B cell (primary cell): Measurements from ENCODE around the gene KLF12. TPM values are rescaled to one million over a fixed set of nuclear protein-coding genes. Genes with fewer than 3 reads are reported as not detected.

Experiments used
- ATAC-seq: fragments of 200-7000 bp; cut with Tn5 transposase; one replicate; pipeline ENCODE4 v1.10.0; 2021; ENCODE audit warnings: low read depth, mild to moderate bottlenecking, moderate number of reproducible peaks, moderate library complexity
- CTCF ChIA-PET: fragments of 350-600 bp; sonication (Branson Sonifier 250); formaldehyde crosslinking; loops from one replicate; lab custom pipeline; 2021; ENCODE audit warnings: antibody characterized with exemption, inconsistent platforms; lab: Charles Lee
- POLR2A ChIA-PET: fragments of 350-600 bp; sonication (Branson Sonifier 250); formaldehyde crosslinking; loops from one replicate; lab custom pipeline; 2021; ENCODE audit warnings: antibody characterized with exemption; lab: Charles Lee
- DNase-seq: peaks from one replicate; pipeline ENCODE4 v3.0.0; 2013
- H2AFZ ChIP-seq: 2 replicates; pipeline ENCODE4 v1.6.1; 2012; ENCODE audit warnings: mild to moderate bottlenecking, low read depth, low read length; ENCODE audit not compliant: insufficient read depth, poor library complexity, severe bottlenecking
- H3K27ac ChIP-seq, 2 donors: 1 replicate in 1 of 2; 2 replicates in 1 of 2; pipeline ENCODE4 v1.5.1; 2012 to 2013; ENCODE audit warnings: low read length in 2 of 2, mild to moderate bottlenecking in 2 of 2, moderate library complexity in 1 of 2
- H3K27me3 ChIP-seq, 4 experiments: fragments of 200-600 bp in 1 of 4; sonication (generic) in 1 of 4; replicated peaks in 1 of 4; 1 replicate in 2 of 4; 2 replicates in 2 of 4; pipeline versions ENCODE4 v1.6.1 to v1.7.0; 2013 to 2016; ENCODE audit warnings: low read length in 3 of 4, mild to moderate bottlenecking in 2 of 4, mixed read lengths in 1 of 4, moderate library complexity in 1 of 4; ENCODE audit not compliant: insufficient read depth in 4 of 4, control insufficient read depth in 3 of 4; ENCODE audit errors: control extremely low read depth in 1 of 4
- H3K36me3 ChIP-seq, 2 experiments: replicated peaks in 1 of 2; 1 replicate in 1 of 2; 2 replicates in 1 of 2; pipeline versions ENCODE4 v1.6.1 to v1.7.1; 2013; ENCODE audit warnings: low read length in 1 of 2; ENCODE audit not compliant: insufficient read depth in 2 of 2, control insufficient read depth in 1 of 2; ENCODE audit errors: control extremely low read depth in 1 of 2, extremely low read depth in 1 of 2
- H3K4me1 ChIP-seq, 2 donors: fragments of 200-600 bp in 1 of 2; sonication (generic) in 1 of 2; 1 replicate in 1 of 2; 2 replicates in 1 of 2; pipeline versions ENCODE4 v1.5.1 to v1.6.1; 2013 to 2017; ENCODE audit warnings: low read length in 2 of 2; ENCODE audit not compliant: control insufficient read depth in 2 of 2, insufficient read depth in 2 of 2
- H3K4me2 ChIP-seq: replicated peaks from 2 replicates; pipeline ENCODE3; 2012; ENCODE audit warnings: mild to moderate bottlenecking, low read depth, low read length; ENCODE audit not compliant: poor library complexity, severe bottlenecking
- H3K4me3 ChIP-seq, 5 experiments: fragments of 200-600 bp in 1 of 5; sonication (generic) in 1 of 5; 1 replicate in 3 of 5; 2 replicates in 2 of 5; pipeline versions ENCODE4 v1.5.1 to v1.7.0; 2011 to 2016; ENCODE audit warnings: low read length in 4 of 5, mild to moderate bottlenecking in 4 of 5, low read depth in 2 of 5, control low read depth in 1 of 5, moderate library complexity in 1 of 5; ENCODE audit not compliant: insufficient read depth in 1 of 5; ENCODE audit errors: control extremely low read depth in 1 of 5, extremely low read depth in 1 of 5
- H3K79me2 ChIP-seq: fragments of 200-600 bp; sonication (generic); one replicate; pipeline ENCODE4 v1.6.0; 2016; ENCODE audit warnings: low read length; ENCODE audit not compliant: control insufficient read depth, insufficient read depth
- H3K9ac ChIP-seq: fragments of 200-600 bp; sonication (generic); 2 replicates; pipeline ENCODE4 v1.6.1; 2017; ENCODE audit warnings: mild to moderate bottlenecking, low read length, moderate library complexity
- H3K9me3 ChIP-seq, 3 donors: one replicate each; pipeline versions ENCODE4 v1.6.1 to v1.7.1; 2013; ENCODE audit warnings: low read length in 2 of 3; ENCODE audit not compliant: control insufficient read depth in 2 of 3, insufficient read depth in 1 of 3; ENCODE audit errors: control extremely low read depth in 1 of 3
- H4K20me1 ChIP-seq: 2 replicates; pipeline ENCODE4 v1.6.0; 2012; ENCODE audit warnings: mild to moderate bottlenecking, low read length; ENCODE audit not compliant: insufficient read depth, control insufficient read depth, poor library complexity, severe bottlenecking
- H3K27ac Mint-ChIP-seq: one replicate; pipeline ENCODE4 v1.8.0; 2021; ENCODE audit warnings: mixed read lengths
- H3K27me3 Mint-ChIP-seq: one replicate; pipeline ENCODE4 v1.8.0; 2021; ENCODE audit warnings: mixed read lengths
- H3K4me1 Mint-ChIP-seq: one replicate; pipeline ENCODE4 v1.8.0; 2021; ENCODE audit warnings: mixed read lengths
- H3K4me3 Mint-ChIP-seq: one replicate; pipeline ENCODE4 v1.8.0; 2021; ENCODE audit warnings: mixed read lengths
- H3K9me3 Mint-ChIP-seq: one replicate; pipeline ENCODE4 v1.8.0; 2022; ENCODE audit warnings: mixed read lengths; ENCODE audit not compliant: insufficient read depth
- EZH2 ChIP-seq: IDR thresholded peaks from 2 replicates; pipeline ENCODE4 v1.6.1; 2012; ENCODE audit warnings: borderline replicate concordance, low read depth, mild to moderate bottlenecking, moderate library complexity, low read length; ENCODE audit not compliant: insufficient read depth, poor library complexity, severe bottlenecking
- WGBS: methylation state at CpG from one replicate; pipeline ENCODE4 v1.1.5; 2013; ENCODE audit warnings: missing lambda C conversion rate; ENCODE audit not compliant: insufficient coverage; 5-methylcytosine and 5-hydroxymethylcytosine counted together
- intact Hi-C: fragments of 100-400 bp; cut with micrococcal nuclease; formaldehyde crosslinking; loops from one replicate; pipeline ENCODE4 v1.10.0; 2022
- polyA plus RNA-seq: library from polyadenylated mRNA; depleted of rRNA; stranded (reverse); fragments of >200 nt; gene quantifications from 2 replicates; pipeline ENCODE4 v1.2.3, GENCODE V29; 2012
- total RNA-seq, 2 donors: library from RNA; stranded (reverse); fragments of 120-200 nt in 1 of 2; gene quantifications; 1 replicate in 1 of 2; 2 replicates in 1 of 2; pipeline versions ENCODE4 v1.2.3 to v1.2.4, GENCODE V29; 2013 to 2022
- TF ChIP-seq, protein P1 (sequence below): fragments of 200-600 bp; IDR thresholded peaks from one replicate; pipeline ENCODE4 v1.8.0; 2022; ENCODE audit warnings: antibody characterized with exemption, mild to moderate bottlenecking

KLF12 gene
- total and polyA plus RNA-seq, 2 donors (not counting 1 experiment from before 2014, with no cell fraction given) = 6.7 to 55.7 TPM

DNA sequence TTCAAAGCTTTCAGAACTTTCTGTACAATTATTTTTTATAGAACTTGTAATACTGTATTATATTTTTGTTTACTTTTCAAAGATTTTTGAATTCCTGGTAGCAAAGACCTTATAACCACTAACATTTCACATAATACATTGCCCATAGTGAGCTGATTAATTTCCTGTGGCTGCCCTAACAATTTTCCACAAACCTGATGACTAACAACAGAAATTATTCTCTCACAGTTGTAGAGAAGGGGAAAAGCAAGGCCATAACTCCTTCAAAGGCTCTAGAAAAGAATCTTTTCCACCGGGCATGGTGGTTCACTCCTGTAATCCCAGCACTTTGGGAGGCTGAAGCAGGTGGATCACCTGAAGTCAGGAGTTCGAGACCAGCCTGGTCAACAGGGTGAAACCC, 19.1 kb downstream of the KLF12 start:
- peaks cover 47% of the 10 kb centered on the region for H3K4me1 Mint-ChIP-seq

DNA sequence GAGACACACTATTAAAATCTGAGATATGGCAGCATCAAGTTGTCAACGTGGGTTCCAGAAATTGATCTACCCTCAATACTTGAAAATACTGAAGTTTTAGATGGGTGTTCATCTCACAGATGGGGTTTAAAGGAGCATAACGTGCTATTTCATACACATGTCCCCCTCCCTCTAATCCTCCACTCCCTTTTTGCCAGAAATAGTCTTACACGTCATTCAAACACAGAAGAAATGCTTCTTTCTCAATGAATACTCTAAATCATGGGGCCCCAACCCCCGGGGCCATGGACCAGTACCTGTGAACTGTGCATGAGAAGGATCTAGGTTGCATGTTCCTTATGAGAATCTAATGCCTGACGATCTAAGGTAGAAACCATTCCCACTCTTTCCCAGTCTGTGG, 19.6 kb downstream of the KLF12 start:
- no peak for ATAC-seq

More for the DNA sequence above, 19.1 kb downstream of the KLF12 start:
- H3K4me2 ChIP-seq = no peak overlapping the region
- H3K9me3 ChIP-seq = peaks cover 9 to 23% (median 10%) of the 10 kb centered on the region in 3 donors
- no peak overlapping the region for H3K27ac ChIP-seq
- TF ChIP-seq EZH2 = no peak
- TF ChIP-seq, protein P1, sequence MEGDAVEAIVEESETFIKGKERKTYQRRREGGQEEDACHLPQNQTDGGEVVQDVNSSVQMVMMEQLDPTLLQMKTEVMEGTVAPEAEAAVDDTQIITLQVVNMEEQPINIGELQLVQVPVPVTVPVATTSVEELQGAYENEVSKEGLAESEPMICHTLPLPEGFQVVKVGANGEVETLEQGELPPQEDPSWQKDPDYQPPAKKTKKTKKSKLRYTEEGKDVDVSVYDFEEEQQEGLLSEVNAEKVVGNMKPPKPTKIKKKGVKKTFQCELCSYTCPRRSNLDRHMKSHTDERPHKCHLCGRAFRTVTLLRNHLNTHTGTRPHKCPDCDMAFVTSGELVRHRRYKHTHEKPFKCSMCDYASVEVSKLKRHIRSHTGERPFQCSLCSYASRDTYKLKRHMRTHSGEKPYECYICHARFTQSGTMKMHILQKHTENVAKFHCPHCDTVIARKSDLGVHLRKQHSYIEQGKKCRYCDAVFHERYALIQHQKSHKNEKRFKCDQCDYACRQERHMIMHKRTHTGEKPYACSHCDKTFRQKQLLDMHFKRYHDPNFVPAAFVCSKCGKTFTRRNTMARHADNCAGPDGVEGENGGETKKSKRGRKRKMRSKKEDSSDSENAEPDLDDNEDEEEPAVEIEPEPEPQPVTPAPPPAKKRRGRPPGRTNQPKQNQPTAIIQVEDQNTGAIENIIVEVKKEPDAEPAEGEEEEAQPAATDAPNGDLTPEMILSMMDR = no peak
- Mint-ChIP-seq H3K27me3 (no peaks in the 10 kb centered on the region), H3K27ac (no peak overlapping the region), H3K9me3 (peaks cover 10% of the 10 kb centered on the region), H3K4me3 (no peak overlapping the region)
- H4K20me1 ChIP-seq = peaks cover 51% of the 10 kb centered on the region
- no peak overlapping the region for H3K4me3 ChIP-seq
- H3K36me3 ChIP-seq = peaks cover 0 to 2% of the 10 kb centered on the region in 2 experiments
- ATAC-seq (no peak), DNase-seq (no peak)
- H3K4me1 ChIP-seq = peaks cover 14 to 18% of the 10 kb centered on the region in 2 donors
- no peaks in the 10 kb centered on the region for H3K27me3 ChIP-seq
- ChIA-PET CTCF (no interaction called here), POLR2A (no interaction called here)
- intact Hi-C loops = no loop called here
- WGBS = 45% methylated on average over 2 of the region's 2 CpGs
- H3K9ac ChIP-seq = no peak overlapping the region
- no peak overlapping the region for H2AFZ ChIP-seq
- H3K79me2 ChIP-seq = peaks cover 97% of the 10 kb centered on the region

More for the DNA sequence above, 19.6 kb downstream of the KLF12 start:
- Histone ChIP-seq H2AFZ (no peak overlapping the region), H3K27ac (no peak overlapping the region), H3K4me2 (no peak overlapping the region), H3K4me3 (no peak overlapping the region), H3K79me2 (peaks cover 97% of the 10 kb centered on the region), H3K9ac (no peak overlapping the region), H3K36me3 (peaks cover 0 to 2% of the 10 kb centered on the region in 2 experiments), H3K9me3 (peaks cover 6 to 18% (median 8%) of the 10 kb centered on the region in 3 donors), H3K27me3 (no peaks in the 10 kb centered on the region), H4K20me1 (peaks cover 53% of the 10 kb centered on the region), H3K4me1 (peaks cover 16 to 23% of the 10 kb centered on the region in 2 donors)
- Mint-ChIP-seq H3K4me3 (no peak overlapping the region), H3K9me3 (peaks cover 10% of the 10 kb centered on the region), H3K27me3 (no peaks in the 10 kb centered on the region), H3K27ac (no peak overlapping the region), H3K4me1 (peaks cover 51% of the 10 kb centered on the region)
- POLR2A ChIA-PET = no interaction called here
- CTCF ChIA-PET = no interaction called here
- TF ChIP-seq EZH2 = no peak
- TF ChIP-seq, protein P1 = no peak
- intact Hi-C loops = no loop called here
- no peak for DNase-seq
- no CpG with 5 or more reads among the region's 5 CpGs for WGBS
